ENCODE measurements around the gene DNAI1. TPM values are rescaled to one million over a fixed set of nuclear protein-coding genes. Genes with fewer than 3 reads are reported as not detected.

Gene DNAI1
- total and polyA plus RNA-seq, 2 of the 4 experiments (the other 2 are of a cell fraction), result not detected

GRCh38 chr9:34430843-34431437 lies 27.7 kb upstream of the DNAI1 start:
- Histone ChIP-seq H2AFZ (replicated peaks; ENCODE audit: low read length, poor library complexity) (no peak overlapping the region), H3K9ac (ENCODE audit: low read depth, low read length) (no peak overlapping the region), H3K14ac (replicated peaks; ENCODE audit: low read depth, low read length) (no peak overlapping the region), H3K27me3 (ENCODE audit: control insufficient read depth, insufficient read depth, low read length) (no peaks in the 10 kb centered on the region), H2BK15ac (ENCODE audit: low read depth, low read length) (no peak overlapping the region), H2BK120ac (ENCODE audit: low read depth, low read length) (no peak overlapping the region), H2BK5ac (ENCODE audit: low read depth, low read length, poor library complexity, severe bottlenecking) (no peak overlapping the region), H2BK20ac (ENCODE audit: low read depth, low read length) (no peak overlapping the region), H3K27ac (ENCODE audit: insufficient read depth, low read length) (no peak overlapping the region), H3K56ac (ENCODE audit: extremely low read depth, insufficient read depth, low read length) (no peak overlapping the region), H3K79me1 (ENCODE audit: low read depth in 1 of 2, low read length in 2 of 2) (peaks cover 31 to 48% of the 10 kb centered on the region in 2 experiments), H3K4me1 (ENCODE audit: control insufficient read depth, insufficient read depth, low read length) (peaks cover 4% of the 10 kb centered on the region), H3K18ac (ENCODE audit: low read depth, low read length) (no peak overlapping the region), H3K9me3 (ENCODE audit: control insufficient read depth, insufficient read depth, low read length) (no peaks in the 10 kb centered on the region), H4K91ac (ENCODE audit: insufficient read depth, low read depth, low read length) (no peak overlapping the region), H2AK9ac (replicated peaks; ENCODE audit: low read depth, low read length, poor library complexity) (no peak overlapping the region), H3K23ac (ENCODE audit: low read depth, low read length) (no peak overlapping the region), H4K8ac (ENCODE audit: low read depth in 2 of 2, low read length in 2 of 2) (no peak overlapping the region), H4K5ac (ENCODE audit: low read depth, low read length) (no peak overlapping the region), H3K4me2 (ENCODE audit: low read depth, low read length) (no peak overlapping the region), H3K36me3 (ENCODE audit: control insufficient read depth, insufficient read depth, low read length) (no peaks in the 10 kb centered on the region), H3K4me3 (ENCODE audit: insufficient read depth, low read depth, low read length) (no peak overlapping the region), H3K9me1 (ENCODE audit: insufficient read depth, low read length) (peaks cover 15% of the 10 kb centered on the region; the same call in 1 of the 2 replicates), H3K4ac (ENCODE audit: low read depth, low read length) (no peak overlapping the region), H4K20me1 (ENCODE audit: insufficient read depth, low read length) (peaks cover 60% of the 10 kb centered on the region), H2AK5ac (ENCODE audit: low read depth, low read length) (no peak overlapping the region)
- no CpG with 5 or more reads among the region's 4 CpGs for WGBS, 2 experiments (ENCODE audit: extremely low coverage in 2 of 2, insufficient read length in 1 of 2)
- DNase-seq, result peak; percentile 85
- POLR2A ChIA-PET (ENCODE audit: unreplicated experiment), result no interaction called here
- CTCF ChIA-PET, result interaction anchor here (0.8 to 0.9 kb wide), 2 partner anchors 27 to 71 kb away, joined by 3 to 5 read pairs; no protein-coding TSS in a partner anchor
- TF ChIP-seq USF2 (IDR thresholded peaks at IDR 0.05; ENCODE audit: low read depth, low read length), result no peak
- no peak for TF ChIP-seq CTCF (conservative IDR thresholded peaks at IDR 0.05; ENCODE audit: low read depth, low read length)
- peak; percentile 73 for TF ChIP-seq RCOR1 (IDR thresholded peaks at IDR 0.05; ENCODE audit: insufficient replicate concordance, low read length)
- no peak for TF ChIP-seq MAZ (IDR thresholded peaks at IDR 0.05; ENCODE audit: borderline replicate concordance, low read depth, low read length)
- no peak for TF ChIP-seq BHLHE40 (IDR thresholded peaks at IDR 0.05; ENCODE audit: low read depth, low read length)
- peak; percentile 72 for TF ChIP-seq RFX5 (IDR thresholded peaks at IDR 0.05; ENCODE audit: low read depth, low read length)
- TF ChIP-seq MXI1 (IDR thresholded peaks at IDR 0.05; ENCODE audit: borderline replicate concordance, low read depth, low read length), result peak; percentile 92
- no peak for TF ChIP-seq POLR2A (IDR thresholded peaks at IDR 0.05; ENCODE audit: low read depth, low read length)
- no peak for TF ChIP-seq SMC3 (IDR thresholded peaks at IDR 0.05; ENCODE audit: low read depth, low read length)
- BruUV-seq (replicated peaks), result no TSS peak
- dilution Hi-C loops (cut with HindIII; ENCODE audit: low sequenced_read_pairs, unreplicated experiment), result no loop called here
- peak; percentile 91 for ATAC-seq (ENCODE audit: low read depth)
- in situ Hi-C loops (cut with MboI; ENCODE audit: low sequenced_read_pairs), result loop anchor here (10.0 kb wide), 2 partner anchors 64 to 174 kb away; no protein-coding TSS in a partner anchor
- intact Hi-C loops (cut with micrococcal nuclease), result loop anchor here (1.0 kb wide), 2 partner anchors 18 to 63 kb away; no protein-coding TSS in a partner anchor

All from IMR-90 (cell line).